Keratinocyte (primary cell): ENCODE data around the gene SLC1A2.

Source experiments
- CTCF ChIP-seq, 3 experiments: IDR thresholded peaks in 1 of 3; conservative IDR thresholded peaks in 1 of 3; optimal IDR thresholded peaks in 1 of 3; 2 replicates in 2 of 3; 3 replicates in 1 of 3; pipeline versions ENCODE3 to v1.5.1; 2011; ENCODE audit warnings: low read length in 3 of 3, mild to moderate bottlenecking in 3 of 3, moderate library complexity in 2 of 3, control low read depth in 1 of 3, inconsistent platforms in 1 of 3; ENCODE audit not compliant: insufficient read depth in 2 of 3; ENCODE audit errors: extremely low read depth in 1 of 3
- EZH2 ChIP-seq: IDR thresholded peaks from one replicate; pipeline ENCODE4 v1.6.1; 2012; ENCODE audit warnings: inconsistent platforms, mild to moderate bottlenecking, low read length, moderate library complexity

DNA sequence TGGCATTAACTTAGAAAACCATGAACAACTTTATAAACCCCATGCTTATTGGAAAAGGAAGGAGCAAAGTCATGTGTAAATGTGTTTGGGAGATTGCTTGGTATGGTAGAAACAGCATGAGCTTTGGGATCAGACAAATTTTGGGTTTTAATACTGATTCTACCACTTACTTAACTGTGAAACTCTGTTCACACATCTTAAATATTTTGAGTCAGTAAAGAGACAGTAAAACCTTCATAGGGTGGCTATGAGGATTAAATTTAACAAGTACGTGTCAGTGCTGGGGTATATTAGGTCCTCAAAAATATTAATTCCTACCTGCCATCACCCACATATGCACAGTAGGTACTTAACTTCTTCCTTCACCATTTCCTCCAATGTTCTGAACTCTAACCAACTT, 183.9 kb downstream of the SLC1A2 start:
- TF ChIP-seq CTCF (optimal IDR thresholded peaks at IDR 0.05 in 1 of 3, IDR thresholded peaks at IDR 0.05 in 1 of 3, conservative IDR thresholded peaks at IDR 0.05 in 1 of 3; ENCODE audit: extremely low read depth in 1 of 3, insufficient read depth in 2 of 3, low read length in 3 of 3) (no peak), EZH2 (no peak)
